Measurements from ENCODE around the gene EPB41.
"Not testable (repeated sequence)": the region's sequence is repeated elsewhere in the genome, so short reads cannot be mapped to it uniquely, and the experiment has no call there.

EPB41 gene

GRCh38 chr1:29133861-29134694 lies 219.7 kb downstream of the EPB41 start:
- DNase-seq (ENCODE audit: low read depth) = no peak

- DNase-seq (ENCODE audit: low read depth) = no peak
Measured at GRCh38 chr1:29134695-29135028, 220.3 kb downstream of the EPB41 start.

- peak; percentile 79 for DNase-seq (ENCODE audit: low read depth)
Measured at GRCh38 chr1:29136391-29136915, 222.1 kb downstream of the EPB41 start.

GRCh38 chr1:29142714-29143113 lies 228.3 kb downstream of the EPB41 start:
- DNase-seq (ENCODE audit: low read depth) = no peak

- no peak for DNase-seq (ENCODE audit: low read depth)
Measured at GRCh38 chr1:29144178-29144577, 229.8 kb downstream of the EPB41 start.

GRCh38 chr1:29145739-29146437 lies 231.5 kb downstream of the EPB41 start:
- DNase-seq (ENCODE audit: low read depth) = peak; percentile 97

GRCh38 chr1:29148656-29149491 lies 234.5 kb downstream of the EPB41 start:
- DNase-seq (ENCODE audit: low read depth) = no peak

GRCh38 chr1:29150346-29150745 lies 236.0 kb downstream of the EPB41 start:
- DNase-seq (ENCODE audit: low read depth) = not testable (repeated sequence)

GRCh38 chr1:29152046-29152805 lies 237.9 kb downstream of the EPB41 start:
- no peak for DNase-seq (ENCODE audit: low read depth)

GRCh38 chr1:29156543-29157268 lies 242.3 kb downstream of the EPB41 start:
- DNase-seq (ENCODE audit: low read depth) = peak; percentile 99

GRCh38 chr1:29157269-29157601 lies 242.9 kb downstream of the EPB41 start:
- no peak for DNase-seq (ENCODE audit: low read depth)

- no peak for DNase-seq (ENCODE audit: low read depth)
Measured at GRCh38 chr1:29159773-29160172, 245.4 kb downstream of the EPB41 start.

- no peak for DNase-seq (ENCODE audit: low read depth)
Measured at GRCh38 chr1:29162025-29162424, 247.7 kb downstream of the EPB41 start.

GRCh38 chr1:29162476-29163138 lies 248.2 kb downstream of the EPB41 start:
- no peak for DNase-seq (ENCODE audit: low read depth)

- no peak for DNase-seq (ENCODE audit: low read depth)
Measured at GRCh38 chr1:29164588-29164987, 250.2 kb downstream of the EPB41 start.

- no peak for DNase-seq (ENCODE audit: low read depth)
Measured at GRCh38 chr1:29166291-29166878, 252.0 kb downstream of the EPB41 start.

- no peak for DNase-seq (ENCODE audit: low read depth)
Measured at GRCh38 chr1:29167904-29168303, 253.5 kb downstream of the EPB41 start.

Data from amniotic epithelial cell (primary cell).